Right ventricle myocardium superior (tissue), 1 donor: ENCODE results near the gene ADGRG6. TPM values are rescaled to one million over a fixed set of nuclear protein-coding genes. Genes with fewer than 3 reads are reported as not detected.

Source experiments
- ATAC-seq: fragments of 200-7000 bp; cut with Tn5 transposase; one replicate; pipeline ENCODE4 v1.9.1; 2020; ENCODE audit warnings: mild to moderate bottlenecking; ENCODE audit not compliant: poor library complexity
- DNase-seq: peaks from one replicate; pipeline ENCODE4 v3.0.0-alpha.2; 2020
- intact Hi-C: fragments of 100-400 bp; cut with DNase I; formaldehyde crosslinking; loops from one replicate; pipeline ENCODE4 v1.11.2; 2022
- total RNA-seq: library from RNA; stranded (reverse); fragmentation: NEBNext Ultra II Directional; extraction: Animal tissue kit (Norgen Biotek cat#: 25700); gene quantifications from one replicate; pipeline ENCODE4 v1.2.1, GENCODE V29; 2021
- donor health status: DM: no; HTN: yes; CAD: no; lungs with severe emphysema.

The ADGRG6 gene
- total RNA-seq, 1 donor from 2014 or later, result 3.2 TPM

- no peak for ATAC-seq
- no peak for DNase-seq
- intact Hi-C loops, result no loop called here
Observed at GRCh38 chr6:142307963-142308748, 6.3 kb downstream of the ADGRG6 start.

DNA sequence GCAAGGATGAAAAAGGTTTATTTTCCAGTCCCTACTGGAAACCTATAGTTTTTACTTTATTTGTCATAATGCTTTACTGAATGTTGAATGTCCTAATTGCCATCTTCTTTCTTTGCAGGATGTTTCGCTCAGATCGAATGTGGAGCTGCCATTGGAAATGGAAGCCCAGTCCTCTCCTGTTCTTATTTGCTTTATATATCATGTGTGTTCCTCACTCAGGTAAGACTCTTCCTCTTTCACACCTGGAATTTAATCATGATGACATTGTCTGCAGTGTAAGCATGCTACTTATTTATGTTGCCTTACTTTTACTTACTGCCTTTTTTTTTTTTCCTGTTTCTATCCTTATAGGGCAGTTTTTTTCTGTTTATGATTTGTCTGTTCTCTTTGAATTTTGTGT lies 7.6 kb downstream of the ADGRG6 start:
- intact Hi-C loops, result no loop called here
- DNase-seq, result no peak
- no peak for ATAC-seq

DNA sequence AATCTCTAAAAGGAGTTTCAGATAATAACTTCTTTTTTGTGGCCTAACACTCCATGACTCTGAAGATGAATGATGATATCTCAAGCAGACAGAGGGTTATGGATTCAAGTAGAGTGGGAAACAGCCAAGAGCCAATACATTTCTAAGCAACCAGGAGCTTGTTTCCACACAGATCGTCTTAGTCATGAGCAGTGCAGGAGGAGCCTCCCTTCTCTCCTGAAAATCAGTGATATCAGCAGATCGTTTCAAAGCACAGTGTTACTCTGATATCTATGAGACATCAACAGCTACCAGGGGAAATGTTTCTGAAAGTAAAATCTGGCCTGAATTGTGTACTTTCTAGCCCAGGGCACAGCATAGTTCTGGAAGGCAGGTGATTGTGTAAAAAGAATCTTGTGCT lies 11.5 kb downstream of the ADGRG6 start:
- ATAC-seq (no peak), DNase-seq (no peak)
- intact Hi-C loops, result no loop called here

- DNase-seq (no peak), ATAC-seq (no peak)
- intact Hi-C loops, result no loop called here
Observed at GRCh38 chr6:142316791-142317368, 15.1 kb downstream of the ADGRG6 start.

GRCh38 chr6:142318714-142319113 lies 16.9 kb downstream of the ADGRG6 start:
- DNase-seq (no peak), ATAC-seq (no peak)
- intact Hi-C loops, result no loop called here

GRCh38 chr6:142320366-142320765 lies 18.6 kb downstream of the ADGRG6 start:
- intact Hi-C loops, result no loop called here
- ATAC-seq, result no peak
- DNase-seq, result no peak

GRCh38 chr6:142321451-142321850 lies 19.6 kb downstream of the ADGRG6 start:
- DNase-seq (no peak), ATAC-seq (no peak)
- intact Hi-C loops, result no loop called here

GRCh38 chr6:142322066-142322465 lies 20.3 kb downstream of the ADGRG6 start:
- ATAC-seq (no peak), DNase-seq (no peak)
- intact Hi-C loops, result no loop called here

- intact Hi-C loops, result no loop called here
- DNase-seq, result no peak
- no peak for ATAC-seq
Observed at GRCh38 chr6:142322504-142323198, 20.8 kb downstream of the ADGRG6 start.

DNA sequence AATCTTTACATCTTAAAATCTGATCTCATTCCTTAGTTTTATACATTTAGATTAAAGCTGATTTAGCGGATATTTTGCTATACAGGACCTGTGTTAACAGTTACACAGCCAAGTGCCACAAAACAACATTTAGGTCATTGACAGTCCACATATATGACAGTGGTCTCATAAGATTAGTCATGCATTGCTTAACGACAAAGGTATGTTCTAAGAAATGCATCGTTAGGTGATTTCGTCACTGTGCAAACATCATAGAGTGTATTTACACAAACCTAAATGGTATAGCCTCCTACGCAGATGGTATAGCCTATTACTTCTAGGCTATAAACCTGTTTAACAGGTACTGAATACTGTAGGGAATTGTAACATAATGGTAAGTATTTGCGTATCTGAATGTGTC lies 21.6 kb downstream of the ADGRG6 start:
- no peak for ATAC-seq
- intact Hi-C loops, result no loop called here
- DNase-seq, result no peak

GRCh38 chr6:142324111-142324510 lies 22.3 kb downstream of the ADGRG6 start:
- DNase-seq, result no peak
- no peak for ATAC-seq
- intact Hi-C loops, result no loop called here

DNA sequence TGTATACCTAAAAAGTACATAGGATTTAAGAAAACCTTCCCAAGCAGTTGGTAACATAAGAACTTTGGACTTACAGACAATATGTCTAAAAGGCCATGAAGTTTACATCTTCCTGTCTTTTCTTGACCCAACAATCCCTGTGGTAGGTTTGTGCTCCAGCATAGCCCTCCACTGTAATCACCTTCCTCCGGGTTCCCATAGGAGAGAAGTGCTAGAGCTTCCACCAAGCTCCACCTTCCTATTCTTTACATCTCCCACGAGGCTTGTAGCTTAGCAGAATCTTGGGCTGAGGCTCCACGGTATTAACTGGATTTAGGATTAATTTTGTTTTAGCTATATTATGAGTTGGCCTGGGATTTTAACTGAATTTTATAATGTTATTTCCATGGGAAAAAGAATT lies 23.3 kb downstream of the ADGRG6 start:
- no peak for ATAC-seq
- intact Hi-C loops, result no loop called here
- DNase-seq, result no peak

- ATAC-seq, result no peak
- intact Hi-C loops, result no loop called here
- no peak for DNase-seq
Observed at GRCh38 chr6:142326540-142326939, 24.7 kb downstream of the ADGRG6 start.

GRCh38 chr6:142328070-142328469 lies 26.3 kb downstream of the ADGRG6 start:
- intact Hi-C loops, result no loop called here
- ATAC-seq (no peak), DNase-seq (no peak)

DNA sequence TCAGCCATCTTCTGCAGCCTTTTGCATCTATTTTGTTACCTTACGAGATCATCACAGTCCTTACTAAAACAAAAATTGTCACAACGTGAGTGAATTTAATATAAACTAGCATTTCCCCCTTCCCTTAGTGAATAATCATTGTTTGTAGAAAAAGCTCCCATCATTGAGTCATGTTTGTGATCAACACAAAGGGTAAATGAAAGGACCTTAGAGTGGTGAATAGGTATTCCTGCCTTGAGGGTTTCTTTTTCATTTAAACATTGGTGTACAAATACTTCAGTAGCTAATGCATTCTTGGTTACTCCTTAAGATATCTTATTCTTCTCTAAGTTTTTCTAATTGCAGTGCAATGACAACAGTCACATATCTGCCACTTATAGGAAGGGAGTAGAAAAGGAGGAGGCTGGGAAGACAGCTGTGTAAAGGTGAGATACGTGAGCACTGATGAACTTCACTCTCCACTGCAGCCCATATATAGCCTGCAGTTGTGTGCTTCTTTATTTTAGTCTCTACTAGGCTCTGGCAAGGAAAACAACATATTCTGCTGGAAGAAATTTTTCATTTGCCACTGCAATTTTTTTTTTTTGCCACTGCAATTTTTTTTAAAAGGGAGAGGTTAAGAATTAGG lies 27.8 kb downstream of the ADGRG6 start:
- intact Hi-C loops, result no loop called here
- ATAC-seq (no peak), DNase-seq (no peak)

GRCh38 chr6:142331075-142331551 lies 29.3 kb downstream of the ADGRG6 start:
- intact Hi-C loops, result no loop called here

DNA sequence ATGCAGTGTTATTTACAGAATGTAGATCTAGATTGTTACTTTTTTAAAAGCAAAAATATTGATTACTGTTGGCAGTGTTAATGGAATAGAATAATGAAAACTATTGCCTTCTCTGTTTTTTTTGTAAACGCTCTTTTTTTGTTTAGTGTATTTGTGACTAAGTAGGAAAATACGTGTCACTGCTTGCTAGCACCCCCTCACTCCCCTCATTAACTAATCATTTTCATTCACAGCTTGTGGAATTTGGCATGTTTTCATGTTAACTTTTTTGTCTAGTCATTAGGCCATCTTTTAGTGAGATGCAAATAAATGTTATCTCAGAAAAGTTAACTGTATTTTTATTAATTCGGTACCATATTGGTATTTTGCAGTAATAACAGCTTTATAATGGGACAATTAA lies 29.8 kb downstream of the ADGRG6 start:
- DNase-seq (no peak), ATAC-seq (no peak)
- intact Hi-C loops, result no loop called here

More at GRCh38 chr6:142331075-142331551, 29.3 kb downstream of the ADGRG6 start:
- no peak for DNase-seq
- no peak for ATAC-seq

- DNase-seq (no peak), ATAC-seq (no peak)
- intact Hi-C loops, result no loop called here
Observed at GRCh38 chr6:142332393-142333098, 30.7 kb downstream of the ADGRG6 start.

GRCh38 chr6:142333431-142333830 lies 31.6 kb downstream of the ADGRG6 start:
- no peak for ATAC-seq
- intact Hi-C loops, result no loop called here
- no peak for DNase-seq
